Measurements from ENCODE around the gene C16orf89. TPM values are rescaled to one million over a fixed set of nuclear protein-coding genes. Genes with fewer than 3 reads are reported as not detected.
A peak's percentile ranks its signal among the peaks of the same experiment; 100 is the strongest.

C16orf89 gene
- total and polyA plus RNA-seq, 2 donors (not counting 1 experiment from before 2014, with no cell fraction given): not detected

- DNase-seq: no peak
- ChIA-PET CTCF (interaction anchor here (0.6 to 1.4 kb wide), 7 partner anchors 12 to 26 kb away, joined by 3 to 6 read pairs (median 3); no protein-coding TSS in a partner anchor), POLR2A (interaction anchor here (0.7 to 1.4 kb wide), 2 partner anchors 25 to 39 kb away, joined by 3 to 6 read pairs; partner anchors contain the start of genes EEF2KMT and NAGPA)
- Histone ChIP-seq H3K4me2 (replicated peaks; ENCODE audit: low read depth, low read length, poor library complexity, severe bottlenecking) (peak overlapping the region; percentile 73), H3K4me1 (ENCODE audit: control insufficient read depth in 2 of 2, insufficient read depth in 2 of 2, low read length in 2 of 2) (peaks cover 14 to 18% of the 10 kb centered on the region in 2 donors), H2AFZ (ENCODE audit: insufficient read depth, low read depth, low read length, poor library complexity, severe bottlenecking) (peak overlapping the region; percentile 97), H4K20me1 (ENCODE audit: control insufficient read depth, insufficient read depth, low read length, poor library complexity, severe bottlenecking) (peaks cover 5% of the 10 kb centered on the region), H3K9me3 (ENCODE audit: control extremely low read depth in 1 of 3, control insufficient read depth in 2 of 3, insufficient read depth in 1 of 3, low read length in 2 of 3) (no peaks in the 10 kb centered on the region), H3K27me3 (replicated peaks in 1 of 4; ENCODE audit: control extremely low read depth in 1 of 4, control insufficient read depth in 3 of 4, insufficient read depth in 4 of 4, low read length in 3 of 4) (no peaks in the 10 kb centered on the region), H3K9ac (ENCODE audit: low read length) (peak overlapping the region; percentile 84), H3K36me3 (replicated peaks in 1 of 2; ENCODE audit: control extremely low read depth in 1 of 2, control insufficient read depth in 1 of 2, extremely low read depth in 1 of 2, insufficient read depth in 2 of 2, low read length in 1 of 2) (peaks cover 0 to 26% of the 10 kb centered on the region in 2 experiments), H3K4me3 (ENCODE audit: control extremely low read depth in 1 of 5, extremely low read depth in 1 of 5, insufficient read depth in 1 of 5, low read depth in 2 of 5, low read length in 4 of 5) (peak overlapping the region; percentile 50 to 87 (median 74)), H3K79me2 (ENCODE audit: control insufficient read depth, insufficient read depth, low read length) (peaks cover 15% of the 10 kb centered on the region), H3K27ac (ENCODE audit: low read length in 2 of 2) (peak overlapping the region; percentile 81 to 90)
- Mint-ChIP-seq H3K9me3 (ENCODE audit: insufficient read depth) (no peaks in the 10 kb centered on the region), H3K4me1 (peaks cover 27% of the 10 kb centered on the region), H3K27ac (peak overlapping the region; percentile 99), H3K4me3 (peak overlapping the region; percentile 98), H3K27me3 (no peaks in the 10 kb centered on the region)
- no peak for TF ChIP-seq CTCF (IDR thresholded peaks at IDR 0.05)
- TF ChIP-seq EZH2 (IDR thresholded peaks at IDR 0.05; ENCODE audit: borderline replicate concordance, insufficient read depth, low read depth, low read length, poor library complexity, severe bottlenecking): no peak
- WGBS (ENCODE audit: insufficient coverage): 73% methylated on average over 9 of the region's 12 CpGs
- no peak for ATAC-seq (ENCODE audit: low read depth)
- intact Hi-C loops (cut with micrococcal nuclease): loop anchor here (5.0 kb wide), 1 partner anchor 270 kb away; the partner anchor contains the start of gene ROGDI
Observed at GRCh38 chr16:5072334-5073278, 6.8 kb upstream of the C16orf89 start.

Data from B cell (primary cell).